DOHH2 (cell line): ENCODE results near the gene ALB.

ENCODE experiments used
- H3F3A ChIP-seq: fragments of 200-600 bp; sonication (generic), shearing (Covaris generic); 2 replicates; pipeline ENCODE4 v1.6.0; 2016; ENCODE audit warnings: antibody characterized with exemption, mild to moderate bottlenecking; ENCODE audit not compliant: control insufficient read depth, insufficient read depth
- H3K27ac ChIP-seq: fragments of 200-600 bp; sonication (generic); 2 replicates; pipeline ENCODE4 v1.5.1; 2014; ENCODE audit warnings: low read depth, mild to moderate bottlenecking, low read length, moderate library complexity
- H3K27me3 ChIP-seq: fragments of 200-600 bp; sonication (generic); 2 replicates; pipeline ENCODE4 v1.6.1; 2014; ENCODE audit warnings: mild to moderate bottlenecking, low read length, mixed read lengths; ENCODE audit not compliant: control insufficient read depth
- H3K36me3 ChIP-seq: fragments of 200-600 bp; sonication (generic); 2 replicates; pipeline ENCODE4 v1.6.1; 2014; ENCODE audit warnings: mild to moderate bottlenecking, low read length, moderate library complexity, mixed read lengths; ENCODE audit not compliant: control insufficient read depth
- H3K4me1 ChIP-seq: fragments of 200-600 bp; sonication (generic); 2 replicates; pipeline ENCODE4 v1.6.1; 2014; ENCODE audit warnings: mild to moderate bottlenecking, low read length, mixed read lengths; ENCODE audit not compliant: control insufficient read depth
- H3K4me2 ChIP-seq: fragments of 200-600 bp; sonication (generic); 2 replicates; pipeline ENCODE4 v1.6.0; 2014; ENCODE audit warnings: mild to moderate bottlenecking, low read length, moderate library complexity
- H3K4me3 ChIP-seq: fragments of 200-600 bp; sonication (generic); 2 replicates; pipeline ENCODE4 v1.5.1; 2014; ENCODE audit warnings: mild to moderate bottlenecking, low read length, mixed read lengths
- H3K79me2 ChIP-seq: fragments of 200-600 bp; sonication (generic); 2 replicates; pipeline ENCODE4 v1.6.1; 2014; ENCODE audit warnings: mild to moderate bottlenecking, low read length, mixed read lengths; ENCODE audit not compliant: control insufficient read depth
- H3K9me2 ChIP-seq: fragments of 200-600 bp; sonication (generic); replicated peaks from 2 replicates; pipeline ENCODE4 v1.6.1; 2014; ENCODE audit warnings: mild to moderate bottlenecking, low read length, mixed read lengths; ENCODE audit not compliant: control insufficient read depth
- H3K9me3 ChIP-seq: fragments of 200-600 bp; sonication (generic); 2 replicates; pipeline ENCODE4 v1.6.1; 2014; ENCODE audit warnings: antibody characterized with exemption, low read length, mixed read lengths; ENCODE audit not compliant: control insufficient read depth, insufficient read depth
- H4K20me1 ChIP-seq: fragments of 200-600 bp; sonication (generic); 2 replicates; pipeline ENCODE4 v1.6.0; 2014; ENCODE audit warnings: low read depth, mild to moderate bottlenecking, antibody characterized with exemption, low read length, moderate library complexity; ENCODE audit not compliant: control insufficient read depth, insufficient read depth
- EZH2phosphoT487 ChIP-seq: fragments of 200-600 bp; sonication (generic); IDR thresholded peaks from 2 replicates; pipeline ENCODE4 v1.6.1; 2017; ENCODE audit warnings: borderline replicate concordance, mild to moderate bottlenecking, antibody characterized with exemption, low read length, moderate library complexity, mixed read lengths
- TF ChIP-seq, protein P1 (sequence below): fragments of 200-600 bp; sonication (generic); IDR thresholded peaks from one replicate; pipeline ENCODE4 v1.5.1; 2014; ENCODE audit warnings: antibody characterized with exemption, mild to moderate bottlenecking, low read depth, low read length; ENCODE audit not compliant: poor library complexity, severe bottlenecking

The ALB gene

GRCh38 chr4:73391774-73392173 lies 12.3 kb upstream of the ALB start:
- TF ChIP-seq, protein P1, sequence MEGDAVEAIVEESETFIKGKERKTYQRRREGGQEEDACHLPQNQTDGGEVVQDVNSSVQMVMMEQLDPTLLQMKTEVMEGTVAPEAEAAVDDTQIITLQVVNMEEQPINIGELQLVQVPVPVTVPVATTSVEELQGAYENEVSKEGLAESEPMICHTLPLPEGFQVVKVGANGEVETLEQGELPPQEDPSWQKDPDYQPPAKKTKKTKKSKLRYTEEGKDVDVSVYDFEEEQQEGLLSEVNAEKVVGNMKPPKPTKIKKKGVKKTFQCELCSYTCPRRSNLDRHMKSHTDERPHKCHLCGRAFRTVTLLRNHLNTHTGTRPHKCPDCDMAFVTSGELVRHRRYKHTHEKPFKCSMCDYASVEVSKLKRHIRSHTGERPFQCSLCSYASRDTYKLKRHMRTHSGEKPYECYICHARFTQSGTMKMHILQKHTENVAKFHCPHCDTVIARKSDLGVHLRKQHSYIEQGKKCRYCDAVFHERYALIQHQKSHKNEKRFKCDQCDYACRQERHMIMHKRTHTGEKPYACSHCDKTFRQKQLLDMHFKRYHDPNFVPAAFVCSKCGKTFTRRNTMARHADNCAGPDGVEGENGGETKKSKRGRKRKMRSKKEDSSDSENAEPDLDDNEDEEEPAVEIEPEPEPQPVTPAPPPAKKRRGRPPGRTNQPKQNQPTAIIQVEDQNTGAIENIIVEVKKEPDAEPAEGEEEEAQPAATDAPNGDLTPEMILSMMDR, result no peak
- no peak for TF ChIP-seq EZH2phosphoT487
- H3K79me2 ChIP-seq, result no peaks in the 10 kb centered on the region
- H3K9me2 ChIP-seq, result no peaks in the 10 kb centered on the region
- no peak overlapping the region for H3K4me3 ChIP-seq
- no peaks in the 10 kb centered on the region for H3K27me3 ChIP-seq
- no peaks in the 10 kb centered on the region for H3K4me1 ChIP-seq
- H3K9me3 ChIP-seq, result no peaks in the 10 kb centered on the region
- H3K4me2 ChIP-seq, result no peak overlapping the region
- H3K36me3 ChIP-seq, result no peaks in the 10 kb centered on the region
- no peaks in the 10 kb centered on the region for H4K20me1 ChIP-seq
- no peak overlapping the region for H3K27ac ChIP-seq
- no peaks in the 10 kb centered on the region for H3F3A ChIP-seq

DNA sequence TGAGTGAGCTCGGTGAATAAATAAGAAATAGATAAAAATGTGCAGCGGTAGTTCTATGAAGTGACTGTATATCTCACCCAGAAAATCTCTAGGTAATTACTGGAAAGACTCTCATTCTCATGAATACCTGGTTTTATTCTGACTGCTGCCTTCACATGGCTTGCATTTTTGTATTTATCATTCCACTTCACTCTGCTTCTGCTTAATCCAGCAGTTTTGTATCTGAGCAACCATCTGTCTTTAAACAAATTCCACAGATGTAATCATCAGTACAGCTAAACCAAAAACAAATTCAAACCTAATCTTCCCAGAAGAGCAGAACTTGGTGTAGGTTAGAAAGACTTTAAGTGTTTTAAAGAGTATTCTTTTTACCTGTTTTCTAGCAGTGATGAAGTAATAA lies 11.2 kb upstream of the ALB start:
- no peak overlapping the region for H3K27ac ChIP-seq
- no peaks in the 10 kb centered on the region for H3K9me3 ChIP-seq
- no peak overlapping the region for H3K4me2 ChIP-seq
- H3K27me3 ChIP-seq, result no peaks in the 10 kb centered on the region
- H3K4me1 ChIP-seq, result no peaks in the 10 kb centered on the region
- no peaks in the 10 kb centered on the region for H3K79me2 ChIP-seq
- no peaks in the 10 kb centered on the region for H3F3A ChIP-seq
- H4K20me1 ChIP-seq, result no peaks in the 10 kb centered on the region
- H3K36me3 ChIP-seq, result no peaks in the 10 kb centered on the region
- H3K9me2 ChIP-seq, result no peaks in the 10 kb centered on the region
- no peak overlapping the region for H3K4me3 ChIP-seq
- no peak for TF ChIP-seq EZH2phosphoT487
- TF ChIP-seq, protein P1, result no peak

- H3K27ac ChIP-seq, result no peak overlapping the region
- H3F3A ChIP-seq, result no peaks in the 10 kb centered on the region
- H3K9me2 ChIP-seq, result no peaks in the 10 kb centered on the region
- TF ChIP-seq, protein P1, result no peak
- TF ChIP-seq EZH2phosphoT487, result no peak
- H4K20me1 ChIP-seq, result no peaks in the 10 kb centered on the region
- no peaks in the 10 kb centered on the region for H3K9me3 ChIP-seq
- H3K4me3 ChIP-seq, result no peak overlapping the region
- H3K4me2 ChIP-seq, result no peak overlapping the region
- no peaks in the 10 kb centered on the region for H3K27me3 ChIP-seq
- no peaks in the 10 kb centered on the region for H3K4me1 ChIP-seq
- no peaks in the 10 kb centered on the region for H3K79me2 ChIP-seq
- H3K36me3 ChIP-seq, result no peaks in the 10 kb centered on the region
These were observed 7.8 kb upstream of the ALB start for GRCh38 chr4:73396304-73396703.
